RPMI7951 (cell line): ENCODE measurements around the gene CHRNA4. TPM values are rescaled to one million over a fixed set of nuclear protein-coding genes. Genes with fewer than 3 reads are reported as not detected.
"Not testable (repeated sequence)": the region's sequence is repeated elsewhere in the genome, so short reads cannot be mapped to it uniquely, and the experiment has no call there.

ENCODE experiments used
- DNase-seq: peaks from one replicate; pipeline ENCODE4 v3.0.0-alpha.2; 2012; ENCODE audit warnings: low read depth
- total RNA-seq: library from RNA; depleted of rRNA; stranded (reverse); fragments of >200 nt; shearing (Covaris generic); gene quantifications from 2 replicates; pipeline ENCODE4 v1.2.3, GENCODE V29; 2014

The CHRNA4 gene
- total RNA-seq, 1 experiment from 2014 or later: not detected

DNA sequence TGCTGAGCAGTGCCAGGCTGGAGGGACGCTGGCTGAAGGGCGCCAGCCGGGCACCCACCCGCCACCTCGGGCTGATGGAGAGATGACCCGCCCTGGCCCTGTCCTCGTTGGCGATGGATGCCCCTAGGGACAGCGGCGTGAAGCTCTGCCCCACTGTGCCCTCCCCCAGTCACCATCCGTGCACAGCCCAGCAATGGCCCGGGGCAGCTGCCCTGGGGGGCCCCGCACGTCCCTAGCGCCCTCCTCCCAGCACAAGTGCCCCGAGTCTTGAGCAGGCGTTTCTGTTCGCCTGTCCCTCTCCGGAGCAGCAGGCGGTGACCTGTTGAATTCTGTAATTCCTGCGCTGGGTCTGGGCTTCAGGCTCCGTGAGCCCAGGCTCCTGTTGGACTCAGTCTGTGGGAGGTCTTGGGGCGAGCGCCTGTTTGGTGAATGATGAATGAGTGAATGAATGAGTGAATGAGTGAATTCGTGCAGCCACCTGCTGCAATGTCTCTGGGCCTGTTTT lies 36.8 kb upstream of the CHRNA4 start:
- DNase-seq: no peak

- DNase-seq: no peak
These were observed 36.1 kb upstream of the CHRNA4 start for GRCh38 chr20:63397155-63397843.

DNA sequence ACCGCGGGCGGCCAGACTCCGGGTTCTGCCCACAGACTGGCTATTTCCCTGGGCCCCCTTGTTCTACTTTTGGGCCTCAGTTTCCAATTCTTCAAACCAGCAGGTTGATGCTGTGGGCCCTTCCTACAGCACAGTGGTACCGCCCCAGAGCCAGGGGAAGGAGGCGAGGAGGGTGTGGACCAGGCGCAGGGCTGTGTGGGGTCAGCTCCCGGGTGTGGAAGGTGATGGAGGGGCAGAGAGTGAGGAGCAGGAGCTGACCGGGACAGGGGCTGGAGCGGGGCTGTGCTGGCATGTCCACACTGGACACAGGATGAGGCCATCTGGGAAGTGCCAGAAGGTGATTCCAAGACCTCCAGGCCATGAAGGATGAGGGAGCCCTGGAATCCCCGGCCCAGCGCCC lies 35.2 kb upstream of the CHRNA4 start:
- DNase-seq: no peak

DNA sequence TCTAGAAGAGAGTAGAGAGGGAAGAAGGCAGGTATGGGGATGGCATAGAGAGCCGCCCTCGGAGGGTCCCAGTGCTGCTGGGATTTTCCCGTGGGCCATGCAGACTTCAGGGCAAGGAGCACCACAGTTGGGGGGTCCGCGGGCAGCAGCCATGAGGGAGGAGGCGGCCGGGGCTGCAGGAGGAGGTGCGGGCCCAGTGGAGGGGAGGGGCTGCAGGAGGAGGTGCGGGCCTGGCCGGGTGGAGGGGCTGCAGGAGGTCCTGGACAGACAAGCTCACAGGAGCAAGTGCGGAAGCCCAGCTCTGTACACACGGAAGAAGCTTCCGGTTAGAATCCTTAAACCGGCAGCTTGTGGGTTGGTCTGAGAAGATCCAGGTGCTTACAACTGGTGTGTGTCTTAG lies 34.6 kb upstream of the CHRNA4 start:
- no peak for DNase-seq

DNA sequence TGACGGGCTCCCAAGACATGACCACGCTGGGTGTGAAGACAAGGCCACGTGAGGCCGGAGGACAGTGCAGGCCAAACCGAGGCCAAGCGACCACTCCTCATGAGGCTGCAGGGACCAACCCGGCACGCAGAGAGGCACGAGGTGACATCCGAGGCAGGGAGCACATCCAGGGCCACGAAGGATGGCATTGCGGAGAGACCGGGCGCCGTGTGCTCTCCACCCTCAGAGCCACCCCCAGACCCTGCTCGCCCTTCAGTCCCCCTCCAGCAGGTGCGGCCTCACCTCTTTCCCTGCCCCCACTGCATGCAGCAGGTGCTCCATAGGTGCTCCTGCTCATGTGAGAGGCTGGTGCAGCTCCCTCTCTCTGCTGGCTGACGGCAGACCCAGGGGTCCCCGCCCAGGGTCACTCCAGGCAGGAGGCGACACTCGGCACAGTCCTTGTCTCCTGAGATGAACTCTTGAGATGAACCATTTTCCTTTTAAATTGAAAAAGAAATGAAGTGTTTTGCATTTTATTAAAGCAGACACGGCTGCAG lies 33.8 kb upstream of the CHRNA4 start:
- no peak for DNase-seq

- no peak for DNase-seq
These were observed 33.1 kb upstream of the CHRNA4 start for GRCh38 chr20:63394069-63394919.

DNA sequence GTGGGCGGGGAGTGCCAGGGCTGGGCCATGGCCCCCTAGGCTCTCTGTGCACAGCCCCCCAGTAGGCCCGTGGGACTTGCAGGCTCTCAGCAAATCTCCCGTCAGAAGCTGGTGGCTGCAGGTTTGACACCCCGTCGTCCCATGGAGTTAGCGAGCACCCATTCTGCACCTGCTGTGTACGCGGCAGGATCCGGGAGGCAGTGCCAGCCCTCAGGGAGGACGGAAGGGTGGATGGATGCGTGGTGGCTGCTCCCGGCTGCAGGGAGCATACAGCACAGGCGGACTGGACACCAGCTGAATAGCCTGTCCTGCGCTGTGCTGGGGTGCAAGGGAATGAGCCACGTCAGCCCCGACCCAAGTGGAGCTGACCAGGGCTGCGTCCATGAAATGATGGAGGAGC lies 32.4 kb upstream of the CHRNA4 start:
- no peak for DNase-seq

- no peak for DNase-seq
These were observed 31.6 kb upstream of the CHRNA4 start for GRCh38 chr20:63392465-63393365.

- DNase-seq: no peak
These were observed 26.8 kb upstream of the CHRNA4 start for GRCh38 chr20:63387917-63388316.

DNA sequence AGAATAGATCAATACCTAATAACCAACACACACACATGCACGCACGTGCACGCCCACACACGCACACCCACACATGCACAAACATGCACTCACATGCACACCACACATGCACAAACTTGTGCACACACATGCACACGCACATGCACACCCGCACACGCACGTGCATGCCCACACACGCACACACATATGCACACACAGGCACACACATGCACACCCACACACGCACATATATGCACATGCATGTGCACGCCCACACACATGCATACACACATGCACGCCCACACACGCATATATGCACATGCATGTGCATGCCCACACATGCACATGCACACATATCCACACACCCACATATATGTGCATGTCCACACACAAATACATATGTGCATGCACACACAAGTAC lies 26.2 kb upstream of the CHRNA4 start:
- DNase-seq: no peak

- no peak for DNase-seq
These were observed 25.3 kb upstream of the CHRNA4 start for GRCh38 chr20:63386491-63386890.

DNA sequence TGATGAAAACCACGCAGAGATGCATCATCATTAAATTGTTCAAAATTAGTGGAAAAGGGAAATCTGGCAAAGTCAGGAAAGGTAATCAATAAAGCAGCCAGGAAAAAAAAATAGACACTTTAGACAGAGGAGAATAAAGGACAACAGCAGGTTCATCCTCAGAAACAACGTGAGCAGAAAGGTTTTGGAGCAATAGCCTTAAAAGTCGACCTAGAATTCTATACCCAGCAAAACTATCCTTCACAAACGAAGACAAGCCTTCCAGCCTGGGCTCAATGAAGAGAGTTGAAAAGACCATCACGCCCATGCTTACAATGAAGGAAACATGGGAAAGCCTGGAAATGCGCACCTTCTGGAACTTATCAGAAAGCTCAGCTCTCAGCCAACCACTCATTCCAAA lies 24.7 kb upstream of the CHRNA4 start:
- no peak for DNase-seq

- DNase-seq: no peak
These were observed 23.2 kb upstream of the CHRNA4 start for GRCh38 chr20:63384336-63384735.

GRCh38 chr20:63383556-63383955 lies 22.4 kb upstream of the CHRNA4 start:
- DNase-seq: no peak

GRCh38 chr20:63382551-63383300 lies 21.6 kb upstream of the CHRNA4 start:
- DNase-seq: no peak

DNA sequence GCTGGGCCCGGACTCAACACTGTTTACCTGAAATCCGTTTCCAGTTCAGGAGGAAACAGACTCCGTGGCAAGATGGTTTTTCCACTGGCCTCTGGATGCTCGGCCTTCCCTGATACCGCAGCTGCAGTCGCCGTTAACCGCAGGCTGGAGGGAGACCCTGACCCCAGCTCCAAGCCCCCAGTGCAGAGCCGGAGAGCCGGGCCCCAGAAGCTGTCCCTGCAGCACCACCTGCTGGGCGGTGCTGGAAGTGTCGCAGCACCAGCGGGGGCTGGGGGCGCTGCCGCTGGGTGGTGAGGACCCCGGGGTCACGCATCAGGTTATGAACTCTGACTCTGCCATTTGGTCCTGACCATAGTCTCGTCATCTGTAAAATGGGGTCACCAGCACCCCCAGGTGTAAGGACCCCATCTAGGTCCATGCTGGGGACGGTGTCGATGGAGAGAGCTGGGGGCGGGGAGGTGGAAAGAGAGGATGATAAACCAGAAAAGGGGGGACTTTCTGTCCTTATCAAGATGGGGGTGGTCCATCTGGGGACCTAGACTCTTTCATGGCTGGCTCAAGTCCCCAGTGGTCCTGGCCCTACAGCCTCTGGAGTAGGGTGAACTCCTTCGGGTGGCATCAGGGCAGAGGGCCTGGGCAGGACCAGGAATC lies 20.8 kb upstream of the CHRNA4 start:
- no peak for DNase-seq

DNA sequence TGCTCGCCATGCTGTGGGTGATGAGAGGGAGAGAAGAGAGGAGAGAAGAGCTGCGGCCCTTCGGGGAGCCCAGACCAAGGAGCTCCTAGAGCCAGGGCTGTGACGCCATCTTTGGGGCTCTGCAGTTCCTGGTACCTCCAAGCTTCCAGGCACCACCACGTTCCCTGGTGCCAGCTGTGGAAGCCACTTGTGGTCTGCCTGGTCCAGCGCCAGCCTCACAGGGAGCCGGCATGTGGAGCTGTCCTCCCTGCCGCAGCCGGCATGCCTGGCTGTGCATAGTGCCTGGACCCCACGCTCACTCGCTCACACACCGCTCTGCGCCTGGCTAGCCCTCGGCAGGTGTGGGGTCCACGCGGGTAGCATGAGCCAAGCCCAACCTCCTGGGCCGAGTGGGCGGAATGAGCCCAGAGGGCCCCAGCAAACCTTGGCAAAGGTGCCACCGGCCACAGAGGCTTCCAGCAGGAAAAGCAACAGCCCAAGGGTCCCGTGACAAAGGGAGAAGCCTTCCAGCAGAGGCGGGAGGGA lies 19.3 kb upstream of the CHRNA4 start:
- no peak for DNase-seq

GRCh38 chr20:63379872-63380271 lies 18.7 kb upstream of the CHRNA4 start:
- not testable (repeated sequence) for DNase-seq

- DNase-seq: no peak
These were observed 18.1 kb upstream of the CHRNA4 start for GRCh38 chr20:63379296-63379695.

- no peak for DNase-seq
These were observed 17.5 kb upstream of the CHRNA4 start for GRCh38 chr20:63378626-63379025.
